Endothelial cell of hepatic sinusoid (primary cell): ENCODE results near the gene ZBTB7C.

Experiments
- in situ Hi-C: cut with HindIII; loops from 2 replicates; pipeline ENCODE4 v1.10.0; 2017; ENCODE audit warnings: low sequenced_read_pairs

Gene ZBTB7C

DNA sequence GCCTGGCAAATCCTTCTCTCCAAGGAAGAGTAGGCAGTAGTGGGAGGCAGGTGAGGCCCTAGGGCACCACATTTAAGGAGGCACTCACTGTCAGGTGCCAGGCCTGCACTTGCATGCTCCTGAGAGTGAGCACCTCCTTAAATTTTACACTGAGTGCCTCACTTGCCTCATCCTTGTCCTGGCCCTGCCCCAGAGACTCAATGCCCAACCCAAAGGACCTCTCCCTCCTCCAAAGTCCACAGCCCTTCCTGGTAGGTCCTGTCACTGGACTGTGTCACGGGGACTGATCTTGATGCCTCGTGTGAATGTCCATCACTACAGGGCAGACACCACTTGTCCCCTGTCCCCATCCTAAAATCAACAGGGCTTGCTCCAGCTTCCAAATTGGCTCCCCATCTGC lies 235.6 kb downstream of the ZBTB7C start:
- in situ Hi-C loops, result no loop called here

DNA sequence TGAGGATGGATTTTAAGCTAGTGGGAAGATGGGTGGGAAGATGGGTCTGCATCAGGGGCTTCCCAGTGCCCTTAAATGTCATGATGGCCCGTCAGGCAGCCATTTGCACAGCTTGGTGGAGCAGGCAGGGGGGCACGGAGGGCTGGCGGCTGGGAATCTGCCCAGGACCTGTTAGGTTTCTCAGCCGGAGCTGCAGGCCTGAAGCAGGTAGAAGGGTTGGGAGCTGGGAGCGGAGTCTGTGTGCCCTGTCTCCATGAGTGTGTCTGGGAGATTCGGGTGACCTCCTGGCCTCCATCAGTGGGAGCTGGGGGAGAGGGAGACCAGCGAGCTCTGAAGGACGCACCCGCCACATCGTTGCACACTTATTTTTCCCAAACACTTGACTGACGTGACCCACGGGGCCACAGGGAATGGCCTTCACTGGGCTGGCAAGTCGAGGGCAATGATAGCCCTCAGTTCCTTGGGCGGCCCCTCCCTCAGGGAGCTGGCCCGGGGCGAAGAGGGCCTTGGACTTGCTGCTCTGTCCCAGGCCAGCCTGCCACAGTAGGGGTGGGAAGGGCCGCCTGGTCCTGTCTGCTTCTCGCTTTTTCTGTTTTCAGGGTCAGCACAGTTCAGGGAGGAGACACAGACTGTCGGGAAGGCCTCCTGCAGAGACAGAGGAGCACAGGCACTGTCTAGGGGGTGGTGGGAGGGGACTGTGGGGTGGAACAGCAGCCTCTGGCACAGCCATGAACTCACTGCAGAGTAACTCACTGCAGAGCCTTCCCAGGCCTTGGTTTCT lies 236.8 kb downstream of the ZBTB7C start:
- in situ Hi-C loops, result no loop called here

DNA sequence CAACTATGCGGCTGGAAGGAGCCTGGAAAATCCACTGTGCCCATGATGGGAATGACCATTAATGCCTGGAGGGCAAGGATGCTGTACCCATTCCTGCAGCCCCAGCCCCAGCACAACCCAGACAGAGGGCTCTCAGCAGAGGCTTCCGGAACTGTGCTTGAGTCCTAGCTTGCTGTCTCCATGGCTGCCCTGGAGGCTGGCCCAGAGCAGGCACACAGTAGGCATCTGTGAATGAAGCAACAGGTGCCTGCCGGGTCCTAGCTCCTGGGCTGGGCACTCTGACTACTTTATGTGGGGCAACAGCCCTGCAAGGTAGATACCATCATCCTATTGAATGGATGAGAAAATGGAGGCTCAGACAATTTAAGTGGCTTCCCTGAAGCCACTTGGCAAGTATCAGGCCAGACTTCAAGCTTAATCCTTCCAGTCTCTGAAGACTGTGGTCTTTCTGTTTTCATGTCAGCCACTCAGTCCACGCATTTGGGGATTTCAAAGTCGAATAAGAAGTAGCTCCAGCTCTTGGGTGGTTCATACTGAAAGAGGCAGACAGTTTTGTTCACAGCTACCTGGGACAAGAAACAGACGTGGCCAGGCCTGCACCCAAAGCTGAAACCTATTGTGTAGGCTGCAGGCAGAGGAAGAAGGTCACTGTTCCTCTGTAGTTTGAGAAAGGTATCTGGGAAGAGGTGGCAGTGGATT lies 237.5 kb downstream of the ZBTB7C start:
- in situ Hi-C loops, result no loop called here

DNA sequence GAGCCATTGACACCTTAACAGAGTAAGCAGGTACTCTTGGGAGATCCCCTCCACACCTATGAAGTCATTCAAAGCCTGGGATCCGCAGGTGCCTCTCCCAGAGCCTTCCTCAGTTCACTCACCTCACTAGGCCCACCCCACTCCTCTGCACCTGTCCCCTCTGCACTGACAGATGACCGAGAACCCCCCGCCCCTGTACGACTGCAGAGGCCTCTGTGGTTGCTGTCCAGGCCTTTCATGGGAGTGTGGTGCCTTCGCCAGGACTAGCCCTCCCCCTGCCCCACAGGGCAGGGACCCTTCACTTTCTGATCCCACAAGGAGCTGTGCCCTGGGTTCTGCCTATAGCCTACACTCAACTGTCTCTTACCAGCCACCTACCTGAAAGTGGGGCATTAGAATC lies 238.5 kb downstream of the ZBTB7C start:
- in situ Hi-C loops, result no loop called here

DNA sequence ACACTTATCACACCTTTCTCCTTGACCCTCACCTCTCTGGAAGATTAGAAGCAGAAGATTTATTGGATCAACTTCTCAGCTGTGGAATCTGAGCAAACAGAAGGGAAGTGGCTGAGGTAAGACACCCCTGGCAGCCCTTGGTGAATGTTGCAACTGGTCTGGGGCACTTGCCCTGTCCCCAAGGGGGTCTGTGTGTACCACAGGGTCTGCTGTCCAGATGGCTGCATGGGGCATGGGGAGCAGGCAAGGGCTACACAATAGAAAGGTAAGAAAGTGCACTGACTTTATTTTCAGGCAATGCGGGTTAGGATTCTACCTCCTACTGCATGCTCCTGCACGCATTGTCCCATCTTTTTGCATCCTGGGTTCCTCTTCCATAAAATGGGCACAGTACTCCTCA lies 240.3 kb downstream of the ZBTB7C start:
- in situ Hi-C loops, result loop anchor here (5.0 kb wide), 2 partner anchors 33 to 63 kb away; no protein-coding TSS in a partner anchor

DNA sequence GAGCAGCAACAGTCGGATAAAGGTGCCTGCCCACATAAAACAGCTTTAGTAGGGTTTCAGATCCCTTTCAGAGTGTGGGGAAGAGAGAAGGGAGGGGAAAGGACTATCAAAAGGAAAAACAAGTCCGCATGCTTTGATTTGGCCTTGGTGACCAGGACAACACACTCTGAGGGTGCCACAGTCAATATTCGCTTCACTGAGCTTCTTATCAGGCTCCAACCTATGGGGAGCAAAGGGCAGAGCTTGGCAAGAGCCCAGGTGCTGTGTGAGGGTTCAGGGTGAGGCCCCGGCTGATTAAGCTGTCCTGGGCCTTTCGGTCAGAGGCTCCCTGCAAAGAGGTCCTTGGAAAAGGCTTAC lies 241.3 kb downstream of the ZBTB7C start:
- in situ Hi-C loops, result loop anchor here (5.0 kb wide), 2 partner anchors 34 to 64 kb away; no protein-coding TSS in a partner anchor

DNA sequence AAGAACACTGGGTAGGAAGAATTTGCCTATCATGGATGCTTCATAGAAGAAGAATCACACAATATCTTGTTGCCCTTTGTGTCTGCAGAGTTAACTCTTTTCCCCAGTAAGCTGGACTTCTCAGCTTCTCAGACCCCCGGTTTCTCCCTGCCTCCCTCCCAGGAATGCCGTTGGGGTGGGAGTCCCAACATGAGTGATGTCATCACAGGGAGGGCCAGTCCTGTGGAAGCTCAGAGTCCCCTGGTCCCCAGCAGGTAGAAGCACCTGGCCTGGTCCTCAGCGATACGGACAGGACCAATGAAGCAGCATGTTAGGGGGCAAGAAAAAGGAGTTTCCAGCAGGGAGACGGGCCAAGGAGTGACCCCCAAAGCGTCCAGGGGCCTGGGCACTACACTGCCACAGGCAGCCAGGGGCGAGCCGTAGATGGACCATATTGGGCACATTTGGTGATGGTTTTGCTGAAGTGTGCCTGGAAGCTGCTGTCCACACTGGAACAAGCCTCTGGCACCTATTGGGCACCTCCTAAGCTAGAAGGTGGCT lies 242.8 kb downstream of the ZBTB7C start:
- in situ Hi-C loops, result loop anchor here (5.0 kb wide), 2 partner anchors 36 to 66 kb away; no protein-coding TSS in a partner anchor

DNA sequence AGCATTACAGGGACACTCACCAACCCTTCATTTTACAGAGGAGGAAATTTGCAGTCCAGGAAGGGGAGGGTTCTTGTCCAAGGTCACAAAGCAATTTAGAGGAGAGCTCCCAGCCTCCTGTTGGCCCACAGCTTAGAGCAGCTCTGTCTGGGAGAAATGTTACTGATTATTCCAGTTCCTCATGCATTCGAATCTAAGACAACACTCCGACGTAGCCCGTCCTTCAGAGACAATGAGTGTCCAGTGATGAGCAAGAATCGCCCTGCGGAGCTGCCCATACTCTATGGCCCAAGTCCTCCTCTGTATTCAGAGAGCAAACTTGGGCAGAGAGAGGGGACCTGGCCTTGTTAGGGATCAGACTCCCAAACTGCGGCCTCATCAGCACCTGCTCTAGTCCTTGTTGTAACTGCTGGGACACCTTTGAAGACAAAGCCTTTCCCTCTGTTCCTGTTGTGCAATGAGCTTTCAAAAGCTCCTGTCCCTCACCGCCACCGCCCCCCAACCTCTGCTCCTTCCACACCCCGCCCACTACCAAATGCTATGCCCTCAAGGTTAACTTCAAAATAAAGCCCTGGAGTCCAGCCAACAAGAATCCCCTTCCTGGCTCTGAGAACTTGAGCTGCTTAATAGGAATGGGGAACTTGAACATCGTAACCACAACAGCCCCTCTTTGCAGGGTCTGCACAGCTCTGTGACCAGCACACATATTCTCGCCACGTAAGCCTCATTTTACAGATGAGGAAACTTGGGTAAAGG lies 243.9 kb downstream of the ZBTB7C start:
- in situ Hi-C loops, result loop anchor here (5.0 kb wide), 2 partner anchors 37 to 67 kb away; no protein-coding TSS in a partner anchor

DNA sequence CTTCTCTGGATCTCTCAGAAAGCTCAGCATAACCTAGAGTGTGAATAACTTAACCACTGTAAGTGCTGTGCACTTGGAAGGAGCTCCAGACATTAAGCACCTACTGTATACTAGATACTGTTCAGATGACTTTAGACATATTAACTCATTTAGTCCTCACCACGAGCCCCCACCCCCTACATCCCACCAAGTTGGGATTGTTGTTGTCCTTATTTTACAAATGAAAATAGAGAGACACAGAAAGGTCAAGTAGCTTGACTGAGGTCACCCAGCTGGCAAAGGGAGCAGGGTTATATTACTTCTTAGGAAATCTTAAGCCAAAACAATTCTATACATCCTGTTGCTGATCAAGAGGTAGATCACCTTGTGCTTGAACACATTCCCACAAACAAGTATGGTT lies 244.5 kb downstream of the ZBTB7C start:
- in situ Hi-C loops, result loop anchor here (5.0 kb wide), 2 partner anchors 38 to 68 kb away; no protein-coding TSS in a partner anchor

DNA sequence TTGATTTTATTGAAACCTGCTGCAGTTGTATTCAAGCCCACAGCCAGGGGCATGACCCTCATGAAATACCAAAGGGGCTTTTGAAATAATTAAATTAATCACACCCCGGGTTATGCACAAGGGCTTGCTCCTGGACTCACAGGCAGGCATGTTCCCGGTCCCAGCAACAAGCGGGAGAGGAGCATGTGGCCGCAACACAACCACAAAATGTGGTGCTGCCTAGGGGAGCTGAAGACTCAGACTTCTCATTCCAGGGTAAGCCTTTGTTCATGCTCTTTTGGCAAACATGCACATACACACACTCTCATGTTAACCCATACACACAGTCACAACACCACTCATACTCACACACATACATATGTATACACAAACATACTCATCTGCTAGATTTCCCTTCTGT lies 245.1 kb downstream of the ZBTB7C start:
- in situ Hi-C loops, result no loop called here

DNA sequence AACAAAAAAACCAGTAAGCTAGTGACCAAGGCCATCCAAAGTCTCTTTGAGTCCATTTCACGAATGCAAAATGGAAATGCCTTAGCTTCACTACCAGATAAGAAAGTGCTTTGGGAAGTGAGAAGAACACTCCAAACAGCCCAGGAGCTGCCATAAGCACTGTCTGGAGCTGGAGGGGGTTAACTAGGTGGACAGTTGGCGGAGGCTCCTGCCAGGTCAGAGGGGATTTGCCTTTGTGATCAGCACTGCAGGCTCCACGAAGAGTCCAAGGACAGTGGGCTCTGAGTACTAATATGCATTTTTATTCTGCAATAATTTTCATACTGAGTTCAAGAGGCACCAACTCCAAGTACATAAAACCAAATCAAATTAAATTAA lies 245.5 kb downstream of the ZBTB7C start:
- in situ Hi-C loops, result no loop called here

DNA sequence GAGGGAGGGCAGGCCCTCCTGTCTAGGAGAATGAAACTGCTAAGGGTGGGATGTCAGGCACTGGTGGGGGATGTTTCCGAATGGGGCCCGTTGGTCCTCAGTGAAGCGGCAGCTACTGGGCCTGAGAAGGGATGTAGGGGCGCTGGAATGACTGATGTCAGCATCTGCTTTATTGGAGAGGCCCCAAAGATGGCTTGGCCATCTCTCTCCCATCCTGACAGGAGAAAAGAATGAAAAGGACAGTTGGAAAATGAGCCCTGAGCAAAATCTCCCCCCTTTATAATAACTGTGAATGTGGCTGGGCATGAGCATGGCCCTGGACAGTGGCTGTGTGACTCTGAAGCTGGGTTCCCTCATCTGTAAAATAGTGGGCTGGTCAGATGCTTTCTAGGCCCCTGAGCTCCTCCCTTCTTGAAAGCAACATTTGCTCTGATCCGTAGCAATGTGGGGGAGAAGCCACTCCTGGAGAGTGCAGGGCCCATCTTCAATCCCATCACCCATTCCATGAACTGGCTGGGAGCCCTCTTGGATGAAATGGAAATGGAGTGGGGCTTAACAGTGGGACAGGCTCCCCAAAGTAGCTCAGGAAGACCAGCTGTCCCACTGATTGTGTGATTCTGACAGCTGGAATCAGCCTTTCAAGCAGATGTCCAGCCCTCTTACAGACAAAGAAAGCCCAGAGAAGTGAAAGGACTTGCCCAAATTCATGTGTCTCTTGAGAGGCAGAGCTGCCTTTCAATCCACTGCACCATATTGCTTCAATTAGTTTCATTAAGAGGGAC lies 246.0 kb downstream of the ZBTB7C start:
- in situ Hi-C loops, result no loop called here

DNA sequence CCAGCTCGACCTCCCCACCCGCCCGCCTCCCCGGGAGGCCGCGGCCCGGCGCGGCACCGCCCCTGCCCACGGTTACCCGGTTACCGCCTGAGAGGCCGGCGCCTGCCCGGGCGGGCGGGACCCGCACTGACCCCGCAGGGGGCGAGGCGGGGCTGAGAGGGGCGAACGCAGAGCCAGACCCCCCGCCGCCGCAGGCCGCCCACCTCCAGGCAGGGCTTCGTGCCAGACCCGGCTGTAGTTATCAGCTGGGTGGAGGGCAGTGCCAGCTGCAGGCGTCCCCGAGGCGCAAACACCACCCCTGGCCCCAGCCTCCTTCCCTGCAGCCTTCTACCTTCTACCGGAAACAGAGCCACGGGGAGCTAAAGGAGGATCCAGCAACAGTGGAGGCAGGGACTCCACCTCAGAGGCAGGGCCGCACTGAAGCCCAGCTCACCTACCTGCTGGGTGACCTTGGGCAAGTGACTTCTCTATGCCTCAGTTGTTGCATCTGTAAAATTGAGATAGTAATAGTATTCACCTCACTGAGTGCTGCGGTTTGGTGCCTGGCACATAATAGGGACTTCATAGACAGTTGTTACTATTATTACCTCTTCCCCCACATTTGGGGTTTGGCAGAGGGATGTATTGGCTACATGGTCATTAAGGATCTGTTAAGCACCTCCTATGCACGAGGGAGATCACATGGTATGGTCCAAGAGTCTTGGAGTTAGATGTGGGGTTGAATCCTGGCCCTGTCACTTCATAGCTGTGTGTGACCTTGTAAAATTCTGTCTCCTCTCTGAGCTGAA lies 247.1 kb downstream of the ZBTB7C start:
- in situ Hi-C loops, result no loop called here

DNA sequence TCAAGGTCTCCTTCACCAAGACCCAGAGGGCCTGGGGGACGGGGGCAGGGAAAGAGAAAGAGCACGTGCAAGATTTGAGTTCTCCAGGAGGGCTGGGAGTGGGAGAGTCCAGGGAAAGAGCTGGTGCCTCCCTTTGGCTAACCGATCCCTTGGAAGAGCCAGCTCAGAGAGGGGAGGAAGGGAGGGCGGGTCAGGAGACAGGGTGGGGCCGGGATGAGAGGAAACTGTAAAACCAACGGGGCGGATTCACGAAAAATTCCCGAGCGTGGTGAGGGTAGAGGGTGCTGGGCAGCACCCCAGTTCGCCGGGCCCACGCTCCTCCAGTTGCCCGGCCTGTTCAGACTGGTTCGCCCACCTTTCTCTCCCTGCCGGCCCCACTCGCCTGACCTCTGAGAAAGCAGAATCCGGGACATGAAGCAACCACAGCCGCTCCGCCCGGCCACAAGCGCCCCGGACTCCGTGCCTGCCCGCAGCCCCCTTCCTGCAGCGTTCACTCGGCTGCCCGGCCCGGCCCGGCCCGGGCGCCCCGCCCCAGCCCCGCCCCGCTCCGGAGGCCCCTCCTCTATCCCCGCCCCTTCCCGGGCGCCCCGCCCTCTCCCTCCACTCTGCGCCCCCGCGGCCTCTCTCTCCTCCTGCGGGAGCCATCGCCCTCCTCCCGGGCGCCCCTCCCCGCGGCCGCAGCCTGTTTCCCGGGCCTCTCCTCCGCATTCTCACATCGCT lies 247.8 kb downstream of the ZBTB7C start:
- in situ Hi-C loops, result no loop called here

DNA sequence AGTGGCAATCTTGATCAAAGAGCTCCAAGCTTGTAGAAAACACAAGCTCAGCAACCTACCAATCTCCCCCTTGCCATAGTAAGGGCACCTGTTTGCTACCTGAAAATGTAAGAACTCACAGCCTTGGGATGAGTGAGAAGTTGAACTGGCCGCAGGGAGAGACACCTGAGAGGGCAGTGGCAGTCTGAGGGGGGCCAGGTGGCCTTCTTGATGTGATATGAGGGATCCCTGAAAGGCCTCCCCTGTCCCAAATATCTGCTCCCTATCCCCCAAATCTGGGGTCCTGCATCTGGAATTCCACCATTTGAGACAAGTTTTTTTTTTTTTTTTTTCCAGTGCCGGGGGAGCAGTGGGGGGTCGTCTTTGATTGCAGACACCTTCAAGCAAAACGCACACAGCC lies 248.6 kb downstream of the ZBTB7C start:
- in situ Hi-C loops, result no loop called here

DNA sequence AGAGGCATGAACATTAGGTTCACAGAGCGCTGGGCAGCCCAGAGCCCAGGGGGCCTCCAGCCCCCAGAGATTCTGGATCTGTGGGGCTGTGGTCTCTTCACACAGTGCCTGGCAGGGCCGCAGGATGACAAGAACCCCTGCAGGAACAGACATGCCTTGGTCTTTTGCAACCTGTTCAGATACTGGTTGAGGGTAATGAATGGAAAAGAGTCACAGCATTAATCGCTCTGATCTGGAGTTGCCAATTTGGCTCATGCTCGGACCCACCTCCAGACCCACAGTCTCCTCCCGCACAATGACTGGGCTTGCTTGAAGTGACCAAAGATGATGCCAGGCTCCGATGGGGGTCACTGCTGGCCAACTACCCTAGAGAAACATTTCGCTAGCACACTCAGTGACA lies 249.4 kb downstream of the ZBTB7C start:
- in situ Hi-C loops, result no loop called here

DNA sequence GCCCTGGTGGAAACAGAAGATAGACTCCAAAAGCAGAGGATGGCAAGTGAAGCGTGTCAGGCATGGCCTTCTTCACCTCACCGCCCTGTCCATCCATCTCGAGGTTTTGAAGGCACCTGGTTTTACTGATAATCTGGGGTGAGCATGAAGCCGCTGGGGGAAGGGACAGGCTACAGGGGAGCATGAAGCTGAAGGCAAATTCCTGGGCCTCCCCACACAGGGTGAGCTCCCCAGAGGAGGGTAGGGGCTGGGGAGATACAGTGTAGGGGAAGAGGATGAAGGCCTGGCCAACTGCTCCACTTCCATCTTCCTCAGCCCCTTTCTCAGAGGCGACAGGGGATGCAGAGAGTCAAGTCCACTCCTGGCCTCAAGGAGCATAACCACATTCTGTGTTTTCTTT lies 250.5 kb downstream of the ZBTB7C start:
- in situ Hi-C loops, result no loop called here

DNA sequence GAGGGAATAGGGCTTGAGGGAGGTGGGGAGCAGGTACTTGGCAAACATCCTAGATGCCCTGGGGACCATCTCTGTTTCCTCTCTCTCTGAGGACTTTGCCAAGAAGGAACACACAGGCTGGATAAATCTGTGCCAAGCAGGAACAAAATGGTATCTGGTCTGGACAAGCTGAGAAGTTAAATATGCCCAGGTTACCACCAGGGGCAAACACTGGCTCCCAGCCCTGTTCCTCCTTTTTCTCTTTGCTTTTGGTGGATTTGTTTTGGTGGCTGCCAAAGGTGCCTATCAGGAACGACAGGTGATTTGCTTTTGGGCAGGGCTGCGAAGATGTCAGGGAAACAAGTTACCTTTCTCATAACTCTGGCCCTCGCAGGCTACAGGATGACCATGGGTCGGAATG lies 251.2 kb downstream of the ZBTB7C start:
- in situ Hi-C loops, result no loop called here

DNA sequence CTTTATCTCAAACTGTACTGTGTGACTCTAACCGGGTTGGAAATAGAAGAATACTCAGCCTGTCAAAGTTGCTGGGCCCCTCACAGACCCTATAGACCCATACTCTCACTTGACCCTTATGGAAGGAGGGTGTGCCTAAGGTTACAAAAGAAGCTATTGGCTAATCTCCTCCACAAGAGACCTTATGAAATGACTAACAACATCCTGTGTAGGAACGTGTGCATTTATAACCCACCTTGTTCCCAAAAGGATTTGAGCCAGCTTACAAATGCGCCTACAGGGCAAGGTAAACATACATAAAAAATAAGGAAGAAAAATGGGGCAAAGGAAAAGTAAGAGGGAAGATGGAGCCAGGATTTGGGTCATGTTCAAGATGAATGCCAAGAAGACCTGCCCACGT lies 253.3 kb downstream of the ZBTB7C start:
- in situ Hi-C loops, result no loop called here
